Measurements from ENCODE around the gene GPR4.

The GPR4 gene

DNA sequence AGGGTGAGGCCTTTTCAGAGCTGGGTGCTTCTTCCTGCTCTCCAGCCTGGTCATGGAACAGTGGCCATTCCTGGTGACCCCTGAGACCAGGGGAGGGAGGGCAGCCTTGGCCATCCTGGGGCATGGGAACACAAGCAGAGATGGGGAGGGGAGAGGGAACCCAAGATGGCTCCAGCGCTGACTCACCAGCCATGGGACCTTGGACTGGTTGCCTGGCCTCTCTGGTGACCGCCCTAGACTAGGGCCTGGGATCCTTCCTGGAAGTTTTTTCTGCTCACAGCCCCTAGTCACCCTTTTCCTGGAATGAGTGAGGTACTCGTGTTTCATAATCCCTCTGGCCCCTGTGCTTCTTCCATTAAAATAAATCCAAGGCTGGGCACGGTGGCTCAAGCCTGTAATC, 14.1 kb downstream of the GPR4 start:
- DNase-seq = no peak

DNA sequence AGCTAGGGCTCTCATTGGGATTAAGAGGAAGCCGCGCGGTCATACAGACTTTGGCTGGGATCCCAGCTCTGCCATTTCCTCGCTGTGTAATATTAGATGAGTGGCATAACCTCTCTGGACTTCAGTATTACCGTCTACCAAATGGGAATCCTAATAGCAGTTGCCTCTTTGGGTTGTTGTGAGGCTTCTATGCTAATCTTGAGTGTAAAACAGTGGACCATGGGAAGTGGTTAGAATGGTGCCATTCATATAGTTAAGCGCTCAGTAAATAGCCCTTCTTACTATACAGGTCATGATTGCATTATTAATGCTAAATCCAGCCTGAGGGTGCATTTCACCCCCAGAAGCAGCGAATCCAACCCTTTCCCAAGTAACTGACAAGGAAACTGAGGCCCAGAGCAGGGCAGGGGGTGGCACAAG, 16.8 kb downstream of the GPR4 start:
- no peak for DNase-seq

DNA sequence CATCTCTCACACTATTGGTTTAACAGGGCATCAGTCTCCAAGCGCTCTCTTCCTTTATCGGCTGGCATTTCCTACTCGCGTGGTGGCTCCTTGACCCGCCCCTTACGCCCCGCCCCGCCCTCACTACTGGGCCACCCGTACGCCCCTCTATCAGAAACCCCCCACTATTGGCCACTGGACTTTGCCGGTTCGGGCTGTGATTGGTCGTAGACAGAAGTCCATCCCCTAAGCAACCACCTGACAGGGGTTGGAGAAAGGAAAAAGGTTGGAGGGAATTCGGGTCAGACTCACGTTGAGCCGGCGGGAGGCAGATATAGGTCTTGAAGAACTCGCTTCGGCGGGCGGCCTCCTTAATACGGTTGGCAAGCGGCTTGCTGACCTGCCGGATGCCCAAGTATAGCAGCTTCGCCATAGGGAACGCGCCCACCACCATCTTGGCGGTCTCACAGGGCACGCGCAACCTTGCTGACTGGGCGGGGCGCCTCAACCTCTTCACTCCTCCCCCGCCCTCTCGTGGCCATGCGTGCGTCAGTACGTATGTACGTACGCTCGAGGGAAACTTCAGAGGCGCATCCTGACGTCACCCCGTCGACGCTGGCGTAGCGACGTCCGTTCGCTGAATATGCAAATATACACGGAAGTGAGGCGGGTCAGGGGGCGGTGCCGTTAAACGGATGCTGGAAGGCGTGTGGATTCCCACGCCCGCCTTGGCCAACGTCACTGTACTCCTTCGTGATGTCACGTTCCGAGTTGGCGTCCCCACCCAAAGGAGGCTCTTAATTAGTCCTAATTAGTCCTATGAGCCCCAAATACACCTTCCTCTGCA, 17.5 kb downstream of the GPR4 start, which contains the start of gene OPA3:
OPA3 (minus strand) TSS at position 471 of the 826 bp plus-strand sequence; CDS start at position 433, 38 bp downstream.
- peak; percentile 96 for DNase-seq

DNA sequence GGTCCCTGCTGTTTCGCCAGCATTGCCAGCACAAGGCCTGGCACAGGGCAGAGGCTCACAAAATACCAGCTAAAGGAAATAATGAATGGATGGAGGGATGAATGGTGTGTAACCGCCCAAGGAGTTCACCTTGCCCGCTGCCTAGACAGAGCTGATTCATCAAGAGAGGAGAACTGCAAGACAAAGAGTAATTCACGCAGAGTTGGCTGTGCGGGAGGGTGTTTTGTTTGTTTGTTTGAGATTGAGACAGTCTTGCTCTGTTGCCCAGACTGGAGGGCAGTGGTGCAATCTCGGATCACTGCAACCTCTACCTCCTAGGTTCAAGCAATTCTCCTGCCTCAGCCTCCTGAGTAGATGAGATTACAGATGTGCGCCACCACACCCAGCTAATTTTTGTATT, 20.4 kb downstream of the GPR4 start:
- DNase-seq = no peak

DNA sequence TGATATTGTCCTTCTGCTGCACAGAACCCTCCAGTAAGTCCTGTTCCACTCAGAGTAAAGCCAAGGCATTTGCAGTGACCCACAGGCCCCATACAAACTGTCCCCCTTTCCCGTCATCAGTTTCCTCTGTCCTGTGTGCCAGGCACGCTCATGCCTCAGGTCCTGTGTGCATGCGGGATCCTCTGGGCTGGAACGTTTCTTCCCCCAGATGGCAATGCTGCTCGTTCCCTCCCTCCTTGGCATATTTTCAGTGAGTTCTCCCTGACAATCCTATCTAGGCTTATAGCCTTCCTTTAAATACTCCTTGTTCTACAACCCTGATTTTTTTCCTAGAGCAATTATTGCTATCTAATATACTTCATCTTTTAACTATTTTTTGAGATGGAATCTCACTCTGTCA, 23.2 kb downstream of the GPR4 start:
- DNase-seq = no peak

DNA sequence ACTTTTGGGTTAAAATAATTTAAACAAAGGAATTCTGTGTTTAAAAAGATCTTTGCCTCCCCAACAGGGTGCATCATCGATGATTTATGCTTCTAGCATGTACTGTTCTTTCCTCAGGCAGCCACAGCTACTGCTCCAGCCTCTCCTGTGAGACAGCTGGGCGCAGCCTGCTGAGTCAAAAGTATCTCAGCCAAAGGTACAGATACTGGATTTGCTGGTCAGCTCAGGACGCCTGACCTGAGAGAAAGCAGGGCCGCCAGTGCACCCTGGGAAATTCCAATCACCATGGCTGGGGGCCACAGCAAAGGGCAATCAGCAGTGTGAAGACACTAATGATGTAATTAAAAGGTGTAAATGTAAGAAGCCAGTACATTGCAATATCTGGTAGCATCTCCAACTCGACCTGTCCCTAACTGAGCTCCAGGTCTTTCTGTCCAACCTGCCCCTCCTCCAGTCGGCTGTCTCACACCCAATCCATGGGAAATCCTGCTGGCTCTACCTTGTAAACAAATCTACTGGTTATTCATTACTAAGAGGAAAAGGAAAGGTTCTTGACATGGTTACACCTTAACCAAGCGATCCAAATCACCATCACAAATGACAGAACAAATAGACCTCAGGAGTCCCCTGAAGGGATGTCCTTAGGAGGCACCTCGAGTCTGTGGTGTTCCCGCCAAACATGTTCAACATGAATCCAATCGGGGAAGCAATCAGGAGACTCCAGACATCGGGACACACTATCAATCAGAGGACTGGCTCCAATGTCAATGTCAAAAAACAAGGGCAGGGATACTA, 24.7 kb downstream of the GPR4 start:
- DNase-seq = no peak

DNA sequence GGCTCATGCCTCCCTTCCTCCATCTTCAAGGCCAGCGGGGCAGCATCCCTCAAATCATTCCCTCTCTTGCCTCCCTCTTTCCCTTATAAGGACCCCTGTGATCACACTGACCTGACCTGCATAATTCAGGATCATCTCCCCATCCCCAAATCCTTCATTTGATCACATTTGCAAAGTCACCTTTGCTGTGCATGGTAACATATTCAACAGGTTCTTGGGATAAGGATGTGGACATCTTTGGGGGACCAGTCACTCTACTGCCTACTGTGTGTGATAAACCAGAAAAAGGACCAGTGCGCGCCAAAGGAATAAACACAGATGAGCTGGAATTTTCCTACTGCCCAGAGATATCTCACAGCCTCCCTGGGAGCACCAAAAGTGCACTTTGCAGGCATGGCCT, 25.3 kb downstream of the GPR4 start:
- DNase-seq = no peak

DNA sequence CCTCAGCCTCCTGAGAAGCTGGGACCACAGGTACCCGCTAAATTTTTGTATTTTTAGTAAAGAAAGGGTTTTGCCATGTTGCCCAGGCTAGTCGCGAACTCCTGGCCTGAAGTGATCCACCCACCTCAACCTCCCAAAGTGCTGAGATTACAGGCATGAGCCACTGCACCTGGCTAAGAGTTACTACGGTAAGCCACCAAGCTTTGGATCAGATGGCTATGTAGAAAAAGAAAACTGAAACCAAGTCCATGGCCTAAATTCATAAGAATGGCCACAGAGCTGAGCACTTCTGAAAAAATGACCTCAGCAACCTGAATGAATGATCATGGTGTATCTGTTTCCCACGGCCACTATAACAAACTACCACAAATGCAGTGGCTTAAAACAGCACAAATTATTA, 26.8 kb downstream of the GPR4 start:
- no peak for DNase-seq

DNA sequence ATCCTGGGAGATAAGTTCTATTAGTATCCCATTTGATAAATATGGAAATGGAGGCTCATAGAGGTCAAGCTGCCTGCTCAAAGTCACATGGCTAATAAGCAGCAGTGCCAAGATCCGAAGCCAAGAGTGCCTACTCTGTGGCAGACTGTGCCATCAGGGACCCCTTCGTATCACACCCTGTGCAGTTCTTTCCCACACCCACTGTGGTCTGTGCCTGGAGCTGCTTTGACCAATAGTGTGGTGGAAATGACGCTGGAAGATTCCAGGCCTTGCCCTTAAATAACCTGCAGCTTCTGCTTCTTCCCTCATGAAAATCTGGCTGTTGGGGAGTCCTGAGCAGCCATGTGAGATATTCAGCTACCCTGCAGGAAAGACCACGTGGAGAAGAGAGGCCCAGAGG, 27.5 kb downstream of the GPR4 start:
- no peak for DNase-seq

DNA sequence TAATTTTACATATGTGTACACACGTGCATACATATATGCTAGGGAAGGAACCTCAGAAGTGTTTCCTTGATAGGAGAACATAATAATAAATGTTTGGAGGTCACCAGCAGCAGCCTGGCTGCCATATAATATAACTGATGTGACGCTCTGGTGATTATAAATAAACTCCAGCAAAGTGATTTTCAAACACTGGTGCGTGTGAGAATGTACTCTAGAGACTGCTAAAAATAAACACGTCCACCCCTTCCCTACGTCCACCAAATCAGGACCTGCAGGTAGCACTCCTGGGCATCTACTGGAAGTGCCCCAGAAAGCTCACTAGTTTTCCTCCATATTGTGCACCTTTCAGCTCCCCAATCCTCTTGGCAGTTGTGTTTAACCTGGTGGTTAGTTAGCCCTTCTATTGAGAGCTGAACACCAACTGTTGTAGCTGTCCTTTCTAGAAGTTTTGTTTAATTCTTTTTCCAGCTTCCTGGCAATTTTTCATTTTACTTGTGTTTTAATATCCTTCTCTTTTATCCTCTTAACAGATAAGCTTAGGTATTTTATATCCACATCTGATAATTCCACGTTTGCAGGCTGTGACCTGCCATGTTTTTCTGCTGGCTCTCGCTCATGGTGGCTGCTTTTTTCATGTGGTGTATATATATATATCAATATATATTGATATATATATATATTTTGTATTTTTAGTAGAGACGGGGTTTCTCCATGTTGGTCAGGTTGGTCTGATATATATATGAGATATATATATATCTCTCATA, 30.4 kb downstream of the GPR4 start:
- no peak for DNase-seq

DNA sequence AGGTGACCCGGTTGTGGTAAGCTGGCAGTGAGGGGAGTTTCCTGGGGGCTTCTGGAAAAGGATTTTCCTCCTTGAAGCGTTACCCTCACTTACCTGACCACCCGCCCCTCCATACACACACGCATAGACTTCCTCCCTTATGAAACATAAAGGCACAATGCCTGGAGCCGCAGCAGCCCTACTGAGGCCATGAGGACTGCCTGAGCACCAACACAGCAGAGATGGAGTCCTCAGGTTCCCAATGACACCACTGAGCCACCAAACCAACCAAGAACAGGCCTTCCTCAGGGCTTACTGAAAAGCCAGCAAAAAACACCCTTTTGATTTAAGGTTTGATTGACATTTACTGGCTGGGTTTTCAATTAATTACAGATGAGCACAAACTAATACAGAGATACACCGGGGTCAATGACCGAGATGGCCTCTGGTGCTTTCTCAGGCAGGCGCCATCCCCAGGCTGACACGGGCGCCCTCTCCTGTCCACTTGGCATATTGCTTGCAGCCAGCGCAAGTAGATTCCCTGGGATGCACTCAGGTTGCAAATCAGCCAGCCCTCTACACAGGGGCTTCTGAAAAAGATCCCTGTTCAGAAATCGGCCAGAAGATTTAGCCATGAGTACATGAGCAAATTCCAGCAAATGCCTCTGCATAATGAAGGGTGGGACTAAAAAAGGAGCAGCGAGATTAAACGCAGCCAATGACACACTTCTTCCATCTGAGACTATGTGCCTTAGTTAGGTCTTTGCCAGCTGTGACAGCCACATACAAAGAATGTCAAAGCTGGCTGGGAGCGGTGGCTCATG, 32.2 kb downstream of the GPR4 start:
- DNase-seq = no peak

DNA sequence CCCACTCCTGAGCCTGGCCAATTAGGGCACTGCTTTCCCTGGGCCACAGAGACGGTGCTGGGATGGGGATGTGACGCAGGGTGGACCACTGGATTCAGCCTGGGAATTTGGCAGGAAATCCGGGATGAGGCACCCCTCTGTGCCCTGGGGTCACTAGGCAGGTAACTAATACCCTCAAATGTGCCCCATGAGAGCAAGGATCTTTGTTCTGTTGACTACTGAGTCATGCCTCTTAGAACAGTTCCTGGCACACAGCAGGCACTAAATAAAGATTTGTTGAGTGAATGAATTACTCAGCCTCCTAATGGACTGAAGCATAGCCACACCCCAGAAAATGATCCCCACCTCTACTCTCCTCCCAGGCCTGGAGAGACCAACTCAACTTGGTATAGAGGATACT, 33.3 kb downstream of the GPR4 start:
- no peak for DNase-seq

DNA sequence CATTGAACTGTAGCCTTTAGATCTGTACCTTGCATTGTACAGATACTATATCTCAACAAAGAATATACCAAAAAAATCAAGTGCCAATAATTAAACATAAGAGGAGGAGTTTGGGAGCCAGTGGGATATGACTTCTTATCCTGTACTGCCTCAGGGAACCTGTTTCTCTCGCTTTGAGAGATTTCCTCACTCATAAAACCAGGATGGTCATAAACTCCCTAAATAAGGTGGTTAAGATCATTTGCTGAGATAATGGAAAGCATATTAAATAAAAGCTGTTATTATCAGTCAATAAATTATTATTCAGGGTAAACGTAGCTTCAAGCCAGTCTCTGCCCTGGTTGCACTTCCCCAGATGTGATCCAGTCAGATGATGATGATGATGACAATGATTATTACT, 34.4 kb downstream of the GPR4 start:
- no peak for DNase-seq

DNA sequence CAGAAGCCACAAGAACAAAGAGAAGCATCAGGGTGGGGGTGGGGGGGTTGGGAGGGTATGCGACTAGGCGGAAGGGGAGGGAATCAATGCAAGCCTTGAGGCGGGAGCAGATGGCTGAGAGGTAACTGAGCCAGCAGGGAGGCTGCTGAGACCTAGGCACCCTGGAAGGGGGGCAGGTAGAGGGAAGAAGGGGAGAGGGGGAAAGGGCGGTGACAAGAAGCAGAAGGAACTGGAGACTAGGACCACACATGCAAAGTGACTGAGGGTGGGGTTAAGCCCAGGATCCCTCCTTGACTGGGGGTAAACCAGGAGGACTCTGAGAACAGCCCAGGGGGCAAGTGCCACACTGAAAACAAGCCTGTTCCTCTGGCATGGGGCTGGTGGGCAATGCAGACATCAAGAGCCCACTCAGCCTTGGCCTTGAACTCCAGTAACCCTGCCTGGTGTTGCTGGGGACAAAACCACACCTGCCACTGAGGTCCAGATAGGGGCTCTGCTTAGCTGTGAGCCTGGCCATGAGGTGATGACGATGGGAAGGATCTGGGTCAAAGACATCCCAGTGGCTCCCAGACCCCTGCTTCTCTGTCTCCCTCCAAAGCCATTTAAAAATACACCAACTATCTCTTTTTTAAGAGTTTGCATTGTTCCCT, 37.8 kb downstream of the GPR4 start:
- DNase-seq = no peak

DNA sequence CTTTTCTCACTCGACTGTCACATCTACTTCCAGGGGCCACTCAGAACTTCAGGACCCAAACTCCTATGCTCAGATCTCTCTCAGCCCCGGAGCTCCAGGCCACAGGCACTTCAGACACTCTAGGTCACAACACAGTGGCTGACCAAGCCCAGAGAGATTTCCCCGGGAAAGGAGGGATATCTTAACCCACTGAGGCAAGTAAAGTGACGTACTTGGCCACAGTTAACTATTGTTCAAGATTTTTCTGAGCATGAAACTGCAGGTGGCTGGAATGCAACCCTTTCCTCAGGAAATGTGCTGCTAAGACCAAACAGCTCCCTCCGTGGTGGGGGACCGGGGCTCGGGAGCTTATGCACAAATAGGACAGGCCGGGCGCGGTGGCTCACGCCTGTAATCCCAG, 41.3 kb downstream of the GPR4 start:
- no peak for DNase-seq

DNA sequence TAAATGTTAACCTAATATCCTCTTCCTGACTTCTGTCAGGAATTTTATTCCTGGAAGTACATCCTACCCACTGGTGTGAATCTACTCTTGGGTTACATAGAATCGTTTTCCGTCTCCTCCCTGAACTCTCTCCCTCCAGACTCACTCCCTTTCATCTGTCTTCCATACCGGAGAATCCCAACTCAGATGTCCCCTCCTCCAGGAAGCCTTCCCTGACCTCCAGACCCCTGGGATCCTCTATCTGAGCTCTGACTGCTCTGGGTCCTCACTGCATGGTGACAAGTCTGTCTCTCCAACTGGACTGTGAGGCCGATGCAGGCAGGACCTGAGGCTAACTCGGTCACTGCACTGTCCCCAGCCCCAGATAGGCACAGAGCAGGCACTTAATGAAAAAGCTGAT, 42.0 kb downstream of the GPR4 start:
- no peak for DNase-seq

DNA sequence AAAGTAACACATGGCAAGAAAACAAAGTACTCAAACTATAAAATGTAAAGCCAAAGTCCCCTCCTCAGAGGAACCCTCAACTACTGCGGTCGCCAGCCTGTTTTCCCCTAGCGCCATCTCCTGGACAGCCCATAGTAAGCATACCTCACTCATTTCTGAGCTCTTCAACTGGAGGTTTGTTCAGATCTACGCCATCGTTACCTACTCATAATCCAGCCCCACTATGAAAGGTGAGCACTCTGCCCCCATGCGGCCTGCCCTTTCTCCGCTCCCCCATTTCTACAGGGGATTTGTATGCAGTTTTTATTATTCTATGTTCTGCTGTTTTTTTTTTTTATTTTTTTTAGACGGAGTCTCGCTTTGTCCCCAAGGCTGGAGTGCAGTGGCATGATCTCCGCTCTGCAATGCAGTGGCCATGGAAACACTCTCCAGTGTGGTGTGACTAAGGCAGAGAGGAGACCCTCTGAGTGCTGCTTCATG, 43.6 kb downstream of the GPR4 start:
- DNase-seq = no peak

DNA sequence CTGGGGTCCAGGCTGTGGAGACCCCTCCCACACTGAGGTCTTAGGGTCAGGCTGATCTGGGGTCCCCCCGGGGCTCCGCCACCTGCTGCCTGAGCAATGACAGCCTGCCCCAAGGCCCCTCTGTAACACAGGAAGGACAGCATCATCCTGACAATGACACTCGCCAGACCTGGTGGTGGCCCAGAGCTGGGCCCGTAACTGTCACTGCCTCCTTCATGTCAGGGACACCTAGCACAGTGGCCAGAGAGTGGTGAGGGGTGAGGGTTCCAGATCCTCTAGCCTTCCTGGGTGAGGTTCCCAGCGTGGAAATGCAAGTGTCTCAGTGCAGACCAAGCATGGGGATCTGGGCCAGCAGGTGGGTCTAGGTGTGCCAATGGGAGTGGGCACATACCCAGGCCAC, 45.2 kb downstream of the GPR4 start:
- no peak for DNase-seq

DNA sequence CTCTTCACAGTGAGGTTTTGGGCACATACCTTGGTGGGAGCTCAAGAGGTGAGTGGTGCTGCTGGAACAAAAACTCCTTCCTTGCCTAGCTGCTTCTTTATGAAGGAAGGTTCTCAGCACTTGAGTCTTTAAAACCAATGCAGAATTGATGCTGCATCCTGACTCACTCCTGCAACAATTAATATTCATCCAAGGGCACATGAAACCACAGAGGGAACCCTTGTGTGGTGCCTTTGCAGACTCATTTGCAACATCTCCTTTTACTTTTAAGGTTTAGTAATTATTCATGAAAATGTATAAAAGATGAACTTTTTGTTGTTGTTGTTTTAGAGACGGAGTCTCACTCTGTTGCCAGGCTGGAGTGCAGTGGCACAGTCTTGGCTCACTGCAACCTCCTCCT, 47.5 kb downstream of the GPR4 start:
- no peak for DNase-seq

DNA sequence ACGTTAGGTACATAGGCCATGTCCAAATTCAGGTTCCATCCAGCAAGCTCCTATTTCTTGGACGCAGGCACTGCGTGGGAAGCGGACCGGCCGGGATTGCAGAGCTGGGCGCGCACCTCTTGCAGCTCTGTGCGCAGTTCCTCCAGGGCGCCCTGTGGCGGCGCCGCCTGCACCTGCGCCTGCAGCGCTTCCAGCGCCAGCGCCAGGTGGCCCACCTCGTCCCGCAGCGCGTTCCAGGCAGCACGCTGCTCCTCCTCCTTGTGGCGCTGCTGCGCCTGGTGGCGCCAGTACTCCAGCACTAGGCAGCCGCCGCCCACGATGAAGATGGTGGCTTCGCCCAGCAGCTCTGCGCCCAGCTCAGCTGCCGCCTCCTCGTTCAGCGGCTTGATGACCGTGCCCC, 48.5 kb downstream of the GPR4 start:
- no peak for DNase-seq

DNA sequence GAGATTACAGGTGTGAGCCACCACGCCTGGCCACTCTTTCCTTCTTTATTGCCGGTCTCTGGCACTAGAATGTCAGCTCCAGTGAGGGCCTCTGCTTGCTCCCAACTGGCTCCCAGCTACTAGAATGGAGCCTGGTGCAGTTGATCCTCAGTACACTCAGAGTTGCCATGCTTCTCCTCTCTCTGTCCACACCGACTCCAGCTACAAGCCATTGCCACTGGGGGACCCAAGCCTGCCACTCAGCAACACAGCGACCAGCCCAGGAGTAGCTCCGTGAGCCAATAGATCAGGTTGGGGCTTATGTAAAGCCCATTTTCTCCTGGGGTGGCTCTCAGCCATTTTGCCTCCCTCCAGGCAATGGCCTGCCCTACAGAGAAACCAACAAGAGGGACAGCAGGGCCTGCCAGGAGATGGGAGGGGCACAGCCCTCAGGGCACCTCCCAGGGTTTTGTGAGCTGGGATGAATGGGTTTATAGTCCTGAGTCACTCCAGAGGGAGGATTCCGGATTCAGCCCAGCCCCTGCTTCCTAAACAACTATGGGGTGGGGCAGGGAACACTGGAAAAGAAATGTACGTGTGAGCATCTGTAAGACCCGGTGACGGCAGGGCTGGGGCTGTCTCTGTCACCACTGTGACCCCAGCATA, 53.9 kb downstream of the GPR4 start:
- DNase-seq = no peak

All from SIG-M5 (cell line).